H1 (cell line): ENCODE data around the gene INPP5F. TPM values are rescaled to one million over a fixed set of nuclear protein-coding genes. Genes with fewer than 3 reads are reported as not detected.

Experiments used
- ASH2L ChIP-seq: fragments of 200-600, 300-600 bp; sonication (generic); IDR thresholded peaks from one replicate; pipeline ENCODE4 v1.7.1; 2017; ENCODE audit warnings: low read length
- CEBPB ChIP-seq: IDR thresholded peaks from 2 replicates; pipeline ENCODE4 v1.6.1; 2012; ENCODE audit warnings: low read depth, low read length
- CHD1 ChIP-seq: IDR thresholded peaks from 2 replicates; pipeline ENCODE4 v1.6.1; 2012; ENCODE audit warnings: low read depth, low read length, improper control_type of control experiment
- CTBP2 ChIP-seq: IDR thresholded peaks from 2 replicates; pipeline ENCODE4 v1.7.0; 2011; ENCODE audit warnings: borderline replicate concordance, mild to moderate bottlenecking, moderate library complexity, mixed read lengths, low read length; ENCODE audit not compliant: insufficient read depth, insufficient read length
- FOSL1 ChIP-seq: IDR thresholded peaks from 2 replicates; pipeline ENCODE4 v1.6.1; 2011; ENCODE audit warnings: mild to moderate bottlenecking, low read depth, low read length, moderate library complexity; ENCODE audit not compliant: insufficient read depth
- KDM4A ChIP-seq: IDR thresholded peaks from one replicate; pipeline ENCODE4 v1.7.1; 2012; ENCODE audit warnings: low read depth, mild to moderate bottlenecking, moderate library complexity, low read length, inconsistent platforms; ENCODE audit not compliant: severe bottlenecking
- MAFK ChIP-seq: IDR thresholded peaks from 2 replicates; pipeline ENCODE4 v1.6.1; 2012; ENCODE audit warnings: low read depth, mild to moderate bottlenecking, improper control_type of control experiment, low read length
- MAX ChIP-seq: IDR thresholded peaks from 2 replicates; pipeline ENCODE4 v1.6.1; 2012; ENCODE audit warnings: inconsistent platforms
- PHF8 ChIP-seq: fragments of 200-600 bp; sonication (generic); conservative IDR thresholded peaks from 2 replicates; pipeline ENCODE4 v1.7.1; 2012; ENCODE audit warnings: low read depth, mild to moderate bottlenecking, inconsistent platforms, low read length, moderate library complexity
- POLR2A ChIP-seq, 2 experiments: IDR thresholded peaks; 1 replicate in 1 of 2; 2 replicates in 1 of 2; pipeline ENCODE4 v1.6.1; 2011; ENCODE audit warnings: low read depth in 2 of 2, low read length in 2 of 2, mild to moderate bottlenecking in 2 of 2; ENCODE audit errors: control extremely low read depth in 1 of 2
- POLR2AphosphoS5 ChIP-seq: IDR thresholded peaks from 2 replicates; pipeline ENCODE4 v1.6.1; 2011; ENCODE audit warnings: low read depth, low read length
- POU5F1 ChIP-seq: IDR thresholded peaks from 2 replicates; pipeline ENCODE4 v1.6.1; 2011; ENCODE audit warnings: low read depth, mild to moderate bottlenecking, low read length, moderate library complexity
- RBBP5 ChIP-seq: IDR thresholded peaks from 2 replicates; pipeline ENCODE4 v1.7.1; 2012; ENCODE audit warnings: low read depth, mild to moderate bottlenecking, inconsistent platforms, low read length, moderate library complexity, borderline replicate concordance
- SAP30 ChIP-seq: fragments of 300-600 bp; sonication (generic); IDR thresholded peaks from 2 replicates; pipeline ENCODE4 v1.7.1; 2012; ENCODE audit warnings: low read length, moderate library complexity, mild to moderate bottlenecking, inconsistent platforms; ENCODE audit not compliant: insufficient read depth, insufficient replicate concordance
- SIN3A ChIP-seq, 2 experiments: IDR thresholded peaks in 1 of 2; conservative IDR thresholded peaks in 1 of 2; 2 replicates each; pipeline ENCODE4 v1.6.1; 2011 to 2012; ENCODE audit warnings: low read length in 2 of 2, improper control_type of control experiment in 1 of 2, low read depth in 1 of 2, mild to moderate bottlenecking in 1 of 2
- SIRT6 ChIP-seq: IDR thresholded peaks from one replicate; pipeline ENCODE4 v1.7.1; 2012; ENCODE audit warnings: low read length, inconsistent platforms
- TAF7 ChIP-seq: optimal IDR thresholded peaks from 2 replicates; pipeline ENCODE3; 2011; ENCODE audit warnings: low read depth, mild to moderate bottlenecking, inconsistent platforms, low read length, moderate library complexity, borderline replicate concordance
- YY1 ChIP-seq: IDR thresholded peaks from 2 replicates; pipeline ENCODE4 v1.6.1; 2011; ENCODE audit warnings: low read depth, mild to moderate bottlenecking, low read length
- polyA plus RNA-seq, 7 experiments: library from polyadenylated mRNA; depleted of rRNA in 3 of 7; stranded (reverse) in 5 of 7; unstranded in 2 of 7; fragments of >200 nt in 5 of 7; fragments of 200-250 nt in 2 of 7; gene quantifications; 1 replicate in 5 of 7; 2 replicates in 1 of 7; 4 replicates in 1 of 7; pipeline versions ENCODE4 v1.2.1 to v1.2.3, GENCODE V29; 2011 to 2013; ENCODE audit warnings: missing spikeins in 2 of 7, mixed read lengths in 2 of 7
- total RNA-seq: library from RNA; stranded (reverse); fragmentation: NEBNext Ultra II Directional; extraction: Animal tissue kit (Norgen Biotek cat#: 25700); gene quantifications from 2 replicates; pipeline ENCODE4 v1.2.1, GENCODE V29; 2021

Gene INPP5F
- total and polyA plus RNA-seq, 2 of the 8 experiments (the other 6 are each of a cell fraction or from before 2014, with no cell fraction given): 50.1 to 101 TPM

GRCh38 chr10:119688033-119688508 is 37.8 kb upstream of the INPP5F start (continued):
- no peak for TF ChIP-seq SIN3A (conservative IDR thresholded peaks at IDR 0.05 in 1 of 2, IDR thresholded peaks at IDR 0.05 in 1 of 2; ENCODE audit: low read depth in 1 of 2, low read length in 2 of 2)
- TF ChIP-seq MAFK: no peak
- no peak for TF ChIP-seq SIRT6
- no peak for TF ChIP-seq MAX
- TF ChIP-seq YY1: 0 out of 2 replicates have a peak, but pooled peaks have one; percentile 74
- TF ChIP-seq SAP30: no peak
- TF ChIP-seq CEBPB: peak; percentile 82
- no peak for TF ChIP-seq RBBP5
- no peak for TF ChIP-seq FOSL1
- TF ChIP-seq POLR2A (IDR thresholded peaks at IDR 0.05; ENCODE audit: control extremely low read depth in 1 of 2, low read depth in 2 of 2, low read length in 2 of 2): peak in 1 of 2 experiments; percentile 72; a peak in 1 of 3 replicates
- TF ChIP-seq POU5F1: no peak
- peak; percentile 30 for TF ChIP-seq ASH2L
- TF ChIP-seq KDM4A: no peak
- TF ChIP-seq POLR2AphosphoS5: no peak
- TF ChIP-seq CHD1: no peak
- TF ChIP-seq PHF8: no peak
- no peak for TF ChIP-seq CTBP2
- no peak for TF ChIP-seq TAF7
- TF ChIP-seq, all 59 proteins: peak for 10
